Nephron (organoid): ENCODE measurements around the gene LHFPL2.

Experiments
- H3K27ac Mint-ChIP-seq, 3 experiments: 2 replicates each; pipeline ENCODE4 v1.8.0; 2020; ENCODE audit warnings: mixed read lengths in 3 of 3, mild to moderate bottlenecking in 2 of 3, moderate library complexity in 1 of 3
- H3K27me3 Mint-ChIP-seq: 2 replicates; pipeline ENCODE4 v1.8.0; 2021; ENCODE audit warnings: low read depth, mild to moderate bottlenecking, moderate library complexity, mixed read lengths
- H3K36me3 Mint-ChIP-seq: 2 replicates; pipeline ENCODE4 v1.8.0; 2020; ENCODE audit warnings: low read depth, mixed read lengths
- H3K4me1 Mint-ChIP-seq: 2 replicates; pipeline ENCODE4 v1.8.0; 2020; ENCODE audit warnings: mixed read lengths
- H3K4me3 Mint-ChIP-seq, 3 experiments: 2 replicates each; pipeline ENCODE4 v1.8.0; 2020; ENCODE audit warnings: mild to moderate bottlenecking in 3 of 3, mixed read lengths in 3 of 3, moderate library complexity in 2 of 3
- H3K9me3 Mint-ChIP-seq: 2 replicates; pipeline ENCODE4 v1.8.0; 2020; ENCODE audit warnings: mixed read lengths
- CTCF ChIP-seq, 3 experiments: fragments of 200-600 bp; sonication (generic); IDR thresholded peaks; one replicate each; pipeline ENCODE4 v1.5.0; 2021; ENCODE audit warnings: antibody characterized with exemption in 3 of 3; ENCODE audit not compliant: unreplicated experiment in 3 of 3

LHFPL2 gene

GRCh38 chr5:78509145-78509865 lies 139.3 kb downstream of the LHFPL2 start:
- H3K36me3 Mint-ChIP-seq, result peaks cover 39% of the 10 kb centered on the region
- no peak for TF ChIP-seq CTCF (IDR thresholded peaks at IDR 0.05; ENCODE audit: unreplicated experiment in 3 of 3)
- peaks cover 91% of the 10 kb centered on the region for H3K4me1 Mint-ChIP-seq
- H3K4me3 Mint-ChIP-seq, result peak overlapping the region; percentile 60 to 75 (median 65)
- no peaks in the 10 kb centered on the region for H3K27me3 Mint-ChIP-seq
- peak overlapping the region; percentile 89 to 93 (median 91) for H3K27ac Mint-ChIP-seq
- H3K9me3 Mint-ChIP-seq, result no peaks in the 10 kb centered on the region

GRCh38 chr5:78508186-78508765 lies 140.3 kb downstream of the LHFPL2 start:
- no peaks in the 10 kb centered on the region for H3K27me3 Mint-ChIP-seq
- TF ChIP-seq CTCF (IDR thresholded peaks at IDR 0.05; ENCODE audit: unreplicated experiment in 3 of 3), result no peak
- H3K9me3 Mint-ChIP-seq, result no peaks in the 10 kb centered on the region
- H3K4me3 Mint-ChIP-seq, result peak overlapping the region in 2 of 3 experiments; percentile 65 to 75
- peaks cover 90% of the 10 kb centered on the region for H3K4me1 Mint-ChIP-seq
- peaks cover 29% of the 10 kb centered on the region for H3K36me3 Mint-ChIP-seq
- peak overlapping the region; percentile 89 to 93 (median 91) for H3K27ac Mint-ChIP-seq

GRCh38 chr5:78507531-78507930 lies 141.0 kb downstream of the LHFPL2 start:
- H3K4me3 Mint-ChIP-seq, result peak overlapping the region in 1 of 3 experiments; percentile 65
- no peak for TF ChIP-seq CTCF (IDR thresholded peaks at IDR 0.05; ENCODE audit: unreplicated experiment in 3 of 3)
- peaks cover 27% of the 10 kb centered on the region for H3K36me3 Mint-ChIP-seq
- no peaks in the 10 kb centered on the region for H3K27me3 Mint-ChIP-seq
- no peaks in the 10 kb centered on the region for H3K9me3 Mint-ChIP-seq
- peak overlapping the region; percentile 89 to 93 (median 91) for H3K27ac Mint-ChIP-seq
- H3K4me1 Mint-ChIP-seq, result peaks cover 96% of the 10 kb centered on the region

GRCh38 chr5:78506261-78507024 lies 142.1 kb downstream of the LHFPL2 start:
- H3K4me1 Mint-ChIP-seq, result peaks cover 97% of the 10 kb centered on the region
- H3K27me3 Mint-ChIP-seq, result no peaks in the 10 kb centered on the region
- no peaks in the 10 kb centered on the region for H3K9me3 Mint-ChIP-seq
- H3K27ac Mint-ChIP-seq, result peak overlapping the region; percentile 70 to 93 (median 91)
- H3K4me3 Mint-ChIP-seq, result peak overlapping the region in 1 of 3 experiments; percentile 29
- TF ChIP-seq CTCF (IDR thresholded peaks at IDR 0.05; ENCODE audit: unreplicated experiment in 3 of 3), result no peak
- H3K36me3 Mint-ChIP-seq, result peaks cover 27% of the 10 kb centered on the region

- H3K27ac Mint-ChIP-seq, result peak overlapping the region in 2 of 3 experiments; percentile 93 to 97
- peaks cover 27% of the 10 kb centered on the region for H3K36me3 Mint-ChIP-seq
- H3K9me3 Mint-ChIP-seq, result no peaks in the 10 kb centered on the region
- TF ChIP-seq CTCF (IDR thresholded peaks at IDR 0.05; ENCODE audit: unreplicated experiment in 3 of 3), result no peak
- H3K4me3 Mint-ChIP-seq, result no peak overlapping the region
- no peaks in the 10 kb centered on the region for H3K27me3 Mint-ChIP-seq
- H3K4me1 Mint-ChIP-seq, result peaks cover 97% of the 10 kb centered on the region
Measured at GRCh38 chr5:78505860-78506259, 142.7 kb downstream of the LHFPL2 start.
